DMS114 treated with DMSO at 0.1 percent for 48 hours (cell line): Measurements from ENCODE around the gene KHDRBS2.

Experiments
- DNase-seq: peaks from one replicate; lab custom pipeline; 2025; ENCODE audit not compliant: unreplicated experiment; lab: John Stamatoyannopoulos, UW

Gene KHDRBS2

DNA sequence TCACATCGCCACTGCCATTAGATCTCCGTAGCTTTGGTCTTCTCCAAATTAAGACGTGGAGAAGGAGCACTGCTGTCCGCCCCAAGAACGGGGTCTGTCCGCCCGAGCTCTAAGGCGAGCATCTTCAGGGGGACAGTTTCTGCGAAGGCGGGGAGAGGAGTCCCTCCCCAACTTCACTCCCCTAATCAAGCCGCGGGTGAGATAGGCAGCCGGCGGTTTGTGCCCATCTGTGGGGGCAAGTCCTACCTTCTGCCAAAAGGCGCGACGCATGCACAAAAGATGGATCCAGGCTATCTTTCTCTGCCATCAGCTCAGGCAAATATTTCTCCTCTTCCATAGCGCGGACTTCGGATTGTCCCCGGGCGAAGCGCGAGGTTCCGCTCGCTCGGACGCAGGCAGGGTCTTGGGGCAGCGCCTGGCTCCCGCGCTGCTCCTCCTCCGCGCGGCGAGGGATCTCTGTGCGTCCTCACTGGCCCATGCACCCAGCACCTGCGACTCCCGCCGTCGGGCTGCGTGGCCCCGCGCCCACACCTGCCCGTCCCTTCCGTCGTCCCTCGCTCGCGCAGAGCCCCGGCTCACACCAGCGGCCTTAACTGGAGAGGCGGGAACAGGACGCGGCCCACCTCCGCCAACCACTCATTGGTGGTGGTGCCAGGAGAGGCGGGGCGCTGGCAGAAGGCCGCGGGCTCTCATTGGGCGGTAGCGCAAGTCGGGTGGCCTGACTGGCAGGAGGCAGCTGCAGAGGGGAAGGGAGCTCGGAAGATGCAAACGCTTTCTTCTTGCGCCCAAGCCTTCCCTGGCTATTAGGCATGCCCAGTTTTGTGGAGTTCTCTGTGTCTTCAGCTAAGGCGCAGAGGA, at the start of gene KHDRBS2:
Gene KHDRBS2, minus strand, starts transcription at position 614 of the 858 bp plus-strand sequence.
- peak; percentile 17 for DNase-seq

DNA sequence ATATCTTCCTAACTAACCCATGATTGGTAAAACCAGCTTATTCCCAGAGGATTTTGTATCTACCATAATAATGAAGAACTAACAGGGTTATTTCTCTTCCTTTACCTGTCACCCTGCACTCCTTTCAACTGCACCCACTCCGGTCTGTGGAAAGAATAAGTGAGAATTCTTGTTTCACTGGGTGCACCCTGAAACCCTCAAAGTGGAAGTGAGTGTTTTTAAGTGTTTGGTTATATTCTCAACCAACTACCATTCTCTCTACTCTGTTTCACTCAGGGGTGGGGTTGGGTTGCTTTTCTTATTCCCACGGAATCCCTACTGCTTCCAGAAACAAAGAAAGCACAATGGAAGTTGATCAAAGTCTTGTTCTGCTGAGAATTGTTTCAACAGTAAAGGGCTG, 42.6 kb upstream of the KHDRBS2 start:
- DNase-seq, result no peak

DNA sequence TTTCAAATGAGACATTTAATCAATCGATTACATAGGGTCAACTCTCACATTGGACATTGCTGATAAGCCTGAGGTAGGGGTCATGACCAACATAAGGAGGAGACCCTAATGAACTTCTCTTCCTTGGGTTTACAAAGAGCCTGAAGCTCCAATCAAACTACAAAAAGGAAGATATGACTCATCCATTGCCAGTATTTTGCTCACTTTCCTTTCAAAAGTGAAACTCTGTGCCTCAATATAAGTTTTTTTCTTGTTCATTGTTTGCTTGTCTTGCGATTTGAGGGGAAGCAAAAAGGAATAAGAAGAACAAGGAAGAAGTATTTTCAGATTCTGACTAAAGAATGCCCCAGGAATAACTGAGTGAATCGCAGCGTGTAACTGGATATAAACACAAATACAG, 38.8 kb upstream of the KHDRBS2 start:
- no peak for DNase-seq

DNA sequence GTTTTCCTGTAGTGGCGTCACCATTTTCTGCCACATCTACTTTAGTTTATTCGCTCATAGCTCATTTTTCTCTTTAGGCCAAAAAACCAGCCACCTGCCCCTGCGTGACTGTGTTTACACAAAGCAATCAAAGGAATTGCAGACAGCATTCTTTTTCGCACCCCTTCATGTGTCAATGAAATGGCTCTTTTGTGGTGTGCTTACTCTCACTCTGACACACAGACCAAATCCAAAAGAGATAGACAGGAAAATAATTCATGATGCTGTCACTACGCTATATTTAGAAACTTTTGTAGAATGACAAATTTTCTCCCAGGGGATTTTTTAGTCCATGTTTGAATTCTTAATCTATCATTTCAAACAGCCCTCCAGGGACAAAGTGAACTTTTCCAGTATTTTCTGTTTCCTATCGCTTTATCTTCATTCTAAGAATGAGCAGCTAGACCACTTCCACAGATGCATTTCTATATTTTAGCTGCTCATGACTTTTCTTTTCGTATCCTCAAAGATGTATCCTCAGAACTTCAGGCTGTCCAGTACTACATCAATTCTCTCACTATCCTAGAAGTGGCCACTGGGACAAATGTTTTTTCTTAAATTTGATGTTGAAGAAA, 37.9 kb upstream of the KHDRBS2 start:
- no peak for DNase-seq

DNA sequence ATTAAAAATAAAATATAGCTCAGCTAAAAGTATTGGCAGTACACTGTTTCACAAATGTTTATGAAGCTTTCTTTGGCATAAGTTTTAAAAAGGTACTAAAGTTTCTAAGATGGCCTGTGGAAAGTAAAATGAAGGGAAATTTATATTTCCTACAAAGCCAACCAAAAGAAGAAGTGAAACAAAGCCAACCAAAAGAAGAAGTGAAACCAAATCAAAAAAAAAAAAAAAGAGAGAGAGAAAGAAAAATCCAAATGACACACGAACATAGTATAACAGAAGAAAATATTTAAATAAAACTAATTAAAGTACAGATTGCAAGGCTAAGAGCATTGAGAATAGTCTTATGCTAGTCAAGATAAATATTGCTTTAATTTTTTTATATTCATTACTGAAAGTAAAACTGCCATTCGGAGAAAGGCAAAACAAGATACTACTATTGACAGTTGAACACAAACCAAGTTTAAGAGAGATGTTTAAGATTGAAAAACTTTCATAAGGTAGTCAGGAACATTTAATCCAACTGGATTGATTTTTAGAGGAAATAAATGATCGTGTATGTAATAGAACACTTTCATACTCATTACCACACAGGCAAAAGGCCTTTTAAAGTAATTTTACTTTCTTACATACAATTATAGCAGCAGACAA, 12.8 kb upstream of the KHDRBS2 start:
- no peak for DNase-seq

DNA sequence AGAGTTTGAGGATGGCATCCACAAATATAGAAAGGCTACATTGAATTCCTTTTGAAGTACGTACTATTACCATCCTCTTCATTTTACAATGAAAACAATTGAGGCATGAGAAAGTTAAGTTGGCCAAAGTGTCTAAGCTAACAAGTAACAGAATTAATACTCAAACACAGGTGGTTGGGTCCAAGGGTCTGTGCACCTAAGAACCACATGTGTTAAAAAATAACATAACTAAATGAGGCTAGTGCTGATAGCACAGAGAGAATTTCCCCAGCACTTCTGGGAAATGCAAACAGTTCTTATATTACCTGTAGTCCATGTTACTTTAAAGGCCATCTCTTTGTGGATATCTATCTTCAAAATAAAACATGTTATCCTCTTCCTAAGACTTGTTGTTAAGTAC, 10.5 kb upstream of the KHDRBS2 start:
- no peak for DNase-seq

DNA sequence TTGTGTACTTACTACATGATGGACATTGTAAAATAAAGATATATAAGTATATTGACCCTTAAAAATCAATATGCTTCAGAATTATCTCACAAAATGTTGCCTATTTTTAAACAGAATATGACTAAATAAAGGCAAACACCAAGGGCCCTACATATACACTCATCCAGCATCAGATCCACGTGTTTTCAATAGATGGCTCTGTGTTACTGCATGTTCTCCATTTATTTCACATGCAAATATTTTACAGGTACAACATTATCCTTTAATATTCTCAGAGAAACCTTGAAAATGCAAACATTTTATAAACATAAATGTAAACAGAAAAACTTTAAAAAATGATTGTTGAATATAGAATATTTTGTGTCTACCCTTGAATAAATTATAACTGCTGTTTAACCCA, 2.9 kb upstream of the KHDRBS2 start:
- no peak for DNase-seq

DNA sequence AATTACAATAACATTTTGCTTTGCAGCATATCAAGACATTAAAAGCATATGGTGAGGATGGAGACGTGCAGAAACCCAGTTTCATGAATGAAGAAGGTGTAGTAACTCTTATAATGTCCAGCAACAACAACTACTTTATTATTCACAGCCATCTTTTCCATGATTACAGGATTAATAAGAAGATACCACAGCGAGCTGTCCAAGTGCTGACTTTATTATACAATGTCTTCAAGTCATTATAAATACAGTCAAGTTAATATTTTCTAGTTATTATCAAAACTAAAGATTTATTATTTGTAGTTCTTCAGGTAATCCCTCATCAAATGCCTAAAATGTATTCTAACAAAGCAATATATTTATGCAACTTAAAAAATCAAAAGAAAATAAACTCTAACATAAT, 2.5 kb upstream of the KHDRBS2 start:
- DNase-seq, result no peak

DNA sequence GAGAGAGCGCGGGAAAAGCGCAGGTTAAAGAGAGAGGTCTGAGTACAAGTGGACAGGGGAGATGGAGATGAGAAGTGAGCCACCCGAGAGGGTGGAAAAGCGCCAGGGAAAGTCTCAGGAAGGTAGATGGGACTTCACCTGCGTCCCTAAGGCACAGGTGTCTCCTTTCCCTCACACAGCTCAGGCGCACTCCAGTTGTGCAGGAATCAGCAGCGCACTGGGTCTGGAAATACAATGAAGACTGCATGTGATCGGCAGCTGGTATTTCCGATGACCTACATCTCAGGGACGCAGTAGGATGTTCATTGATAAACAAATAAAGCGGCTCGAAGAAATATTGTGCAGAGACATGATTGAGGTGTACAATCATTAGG, 432 bp upstream of the KHDRBS2 start:
- DNase-seq, result no peak

DNA sequence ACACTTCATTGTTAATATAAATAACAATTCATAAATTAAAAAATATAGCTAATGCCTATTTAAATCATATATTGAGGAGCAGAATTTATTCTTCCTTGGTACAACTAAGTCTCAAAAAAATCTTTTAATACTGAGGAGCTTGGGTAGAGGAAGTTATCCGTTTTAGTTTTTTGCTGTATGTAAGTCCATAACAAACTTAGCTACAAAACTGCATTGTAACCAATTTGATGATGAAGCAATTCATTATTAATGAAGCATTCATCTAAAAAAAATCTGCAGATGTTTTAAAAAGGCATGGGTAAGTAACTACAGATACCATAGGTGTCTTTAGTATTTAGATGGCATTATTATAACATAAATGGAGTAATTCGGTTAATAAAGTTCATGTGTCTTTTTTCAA, 1.3 kb downstream of the KHDRBS2 start:
- DNase-seq, result no peak

DNA sequence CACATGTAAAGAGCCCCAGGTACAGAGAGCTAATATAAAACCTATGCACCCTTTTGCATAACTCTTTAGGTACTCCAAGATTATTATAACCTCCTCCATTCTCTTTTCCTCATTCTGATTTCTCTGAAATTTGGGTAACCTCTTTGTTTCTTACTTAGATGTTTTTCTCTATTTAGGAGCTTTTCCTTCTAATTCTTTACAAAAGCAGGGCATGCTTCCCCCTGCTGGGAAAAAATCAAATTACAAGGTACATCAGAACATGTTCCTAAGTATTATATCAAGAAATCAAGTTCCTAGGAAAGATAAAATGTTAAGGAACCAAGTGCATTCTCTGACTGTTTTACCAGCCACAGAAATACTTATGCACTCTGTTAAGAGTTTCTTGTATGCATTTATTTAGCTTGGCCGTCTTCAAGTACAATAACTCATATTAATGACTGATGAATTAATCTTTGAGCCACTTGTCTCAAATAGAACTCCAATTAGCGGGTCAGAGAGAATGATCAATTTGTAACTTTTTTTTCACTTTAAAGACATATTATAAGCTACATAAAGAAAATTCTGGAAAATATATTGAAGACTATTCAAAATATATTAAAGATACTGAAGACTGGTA, 2.1 kb downstream of the KHDRBS2 start:
- DNase-seq, result peak; percentile 40

DNA sequence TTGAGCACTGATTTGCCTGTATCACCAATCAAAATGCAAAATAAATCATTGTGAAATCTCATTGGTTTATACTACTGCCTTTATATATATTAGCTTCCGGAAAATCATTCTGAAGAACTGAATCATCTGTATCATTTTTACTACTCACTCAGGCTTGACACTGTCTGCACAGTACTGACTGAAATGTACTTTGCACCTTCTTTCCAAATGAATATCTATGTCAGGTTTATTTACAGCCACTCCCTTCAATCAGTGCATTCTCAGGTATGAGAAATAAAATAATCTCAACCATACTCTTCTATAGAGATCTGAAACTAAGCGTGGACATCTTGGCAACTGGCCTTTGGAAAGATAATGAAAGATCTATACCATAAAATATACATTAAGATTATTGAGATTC, 2.7 kb downstream of the KHDRBS2 start:
- DNase-seq, result no peak

DNA sequence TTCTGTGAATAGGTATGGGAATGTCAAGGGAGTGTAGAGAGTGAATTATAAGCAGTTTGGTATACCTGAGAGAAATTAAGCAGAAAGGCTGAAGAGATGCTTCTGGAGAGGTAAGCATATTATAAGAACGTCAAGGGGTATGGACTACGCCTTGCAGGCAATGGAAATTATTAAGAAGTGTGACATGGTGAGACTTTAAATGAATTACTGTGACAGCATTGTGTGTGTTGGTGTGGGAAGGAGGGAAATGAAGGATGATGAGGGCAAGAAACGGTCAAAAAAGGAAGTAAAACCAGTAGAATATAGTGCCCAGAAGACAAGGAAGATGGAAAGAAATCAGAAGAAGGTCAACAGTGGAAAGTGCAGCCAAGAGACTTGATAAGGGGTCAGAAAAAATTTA, 5.9 kb downstream of the KHDRBS2 start:
- no peak for DNase-seq

DNA sequence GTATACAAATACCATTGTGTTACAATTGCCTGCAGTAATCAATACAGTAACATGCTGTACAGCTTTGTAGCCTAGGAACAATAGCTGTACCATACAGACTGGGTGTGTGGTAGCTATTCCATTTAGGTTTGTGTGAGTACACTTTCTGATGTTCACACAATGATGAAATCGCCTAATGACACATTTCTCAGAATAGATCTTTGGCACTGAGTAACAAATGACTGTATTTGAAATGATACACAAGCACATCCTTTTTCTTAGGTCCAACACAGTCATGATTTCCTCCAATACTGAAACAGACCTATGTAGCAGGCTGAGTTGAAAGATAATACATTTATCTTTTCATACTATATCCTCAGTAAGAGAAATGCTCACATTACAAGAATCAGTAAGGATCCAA, 13.9 kb downstream of the KHDRBS2 start:
- no peak for DNase-seq

DNA sequence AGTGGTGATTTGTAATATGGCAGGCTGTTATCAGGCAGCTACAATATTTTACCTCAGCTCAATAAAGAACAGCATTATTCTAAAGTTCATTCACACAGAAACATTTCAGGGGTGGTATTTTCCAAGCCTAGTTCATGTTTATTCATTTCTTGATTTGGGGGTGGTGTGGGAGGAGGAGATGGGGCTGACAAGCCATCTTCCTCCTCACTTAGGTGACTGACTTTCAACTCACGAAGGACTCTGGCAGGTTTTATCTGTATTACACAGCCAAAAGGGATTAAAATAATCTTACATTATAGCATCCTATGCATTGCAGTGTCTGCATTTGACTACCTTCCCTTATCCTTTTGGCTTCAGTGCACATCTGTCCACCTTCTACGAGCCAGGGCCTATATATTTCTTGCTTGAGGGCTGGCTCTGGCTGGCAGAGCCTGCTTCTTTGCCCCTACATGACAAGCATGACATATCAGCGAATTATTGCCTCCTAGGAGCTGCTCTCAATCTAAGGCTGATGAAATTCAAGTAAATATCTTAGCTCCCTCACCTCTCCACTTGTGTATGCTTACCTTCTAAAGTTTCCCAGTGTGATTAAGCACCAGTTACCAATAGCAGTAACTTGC, 20.0 kb downstream of the KHDRBS2 start:
- no peak for DNase-seq

DNA sequence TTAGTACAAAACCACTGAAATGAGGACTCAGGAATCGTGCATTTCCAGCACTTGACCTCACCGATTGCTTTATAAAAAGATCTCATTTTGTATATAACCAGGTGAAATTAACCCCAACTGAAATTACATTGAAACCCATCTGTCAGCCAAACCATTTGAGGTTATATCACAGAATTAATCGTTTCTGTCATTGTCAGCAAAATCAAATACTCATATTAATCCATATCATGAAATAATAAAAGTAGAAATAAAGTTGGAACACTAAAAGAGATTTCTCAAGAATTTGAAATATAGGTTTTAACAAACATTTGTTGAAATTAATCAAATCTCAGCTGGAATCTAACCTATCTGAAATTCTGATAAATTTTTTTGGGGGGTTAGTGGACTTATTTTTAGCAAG, 23.7 kb downstream of the KHDRBS2 start:
- no peak for DNase-seq

DNA sequence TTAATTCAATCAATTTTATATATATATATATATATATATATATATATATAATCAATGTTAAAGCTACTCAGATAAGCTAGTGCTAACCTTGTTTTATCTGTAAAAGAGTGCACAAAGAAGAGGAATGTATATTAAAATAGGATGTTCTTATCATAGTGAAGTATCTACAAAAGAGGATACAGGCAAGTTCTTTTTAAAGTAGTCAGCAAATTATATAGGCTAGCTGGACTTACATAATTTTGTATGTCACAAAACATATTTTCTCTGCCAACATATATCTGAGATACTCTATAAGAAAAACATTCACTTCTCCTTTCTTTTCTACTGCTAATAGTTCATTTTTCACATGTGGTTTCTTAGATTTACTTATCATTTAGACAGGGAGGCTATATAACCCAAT, 39.9 kb downstream of the KHDRBS2 start:
- DNase-seq, result no peak

DNA sequence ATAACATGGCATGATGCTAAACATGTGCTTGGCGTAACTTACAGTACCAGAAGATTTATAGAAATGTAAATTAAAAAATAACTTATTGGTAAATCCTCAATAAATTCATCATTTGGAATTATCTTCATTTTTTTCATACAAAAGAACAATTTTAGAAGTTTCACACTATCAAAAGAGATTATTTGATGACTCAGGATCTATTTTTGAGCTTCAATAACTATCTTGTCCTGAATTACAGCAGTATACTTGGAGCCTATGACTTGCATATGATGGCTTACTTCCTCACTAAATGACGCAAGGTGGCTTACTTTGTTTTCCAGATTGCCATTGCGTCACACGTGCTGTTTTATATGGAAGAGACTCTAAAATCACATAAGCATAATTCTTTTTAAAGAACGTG, 49.2 kb downstream of the KHDRBS2 start:
- DNase-seq, result no peak

DNA sequence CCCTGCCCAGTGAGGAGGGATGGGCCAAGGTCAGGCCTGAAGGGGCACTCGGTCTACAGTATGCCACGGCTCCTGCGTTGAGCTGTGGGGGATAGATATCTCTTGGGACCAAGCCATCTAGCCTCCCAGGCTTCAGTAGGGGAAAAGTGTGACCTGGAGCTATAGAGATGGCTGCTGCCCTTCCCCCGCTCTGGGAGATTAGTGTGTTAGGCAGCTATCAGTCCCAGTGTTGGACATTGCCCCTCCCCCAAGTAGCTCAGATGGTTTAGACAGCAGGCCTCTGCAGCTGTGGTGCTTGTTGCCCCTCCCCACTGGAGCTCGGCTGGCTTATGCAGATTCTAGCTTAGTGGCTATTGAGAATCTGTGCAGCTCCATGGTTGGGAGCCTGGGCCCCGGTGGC, 56.8 kb downstream of the KHDRBS2 start:
- DNase-seq, result no peak

DNA sequence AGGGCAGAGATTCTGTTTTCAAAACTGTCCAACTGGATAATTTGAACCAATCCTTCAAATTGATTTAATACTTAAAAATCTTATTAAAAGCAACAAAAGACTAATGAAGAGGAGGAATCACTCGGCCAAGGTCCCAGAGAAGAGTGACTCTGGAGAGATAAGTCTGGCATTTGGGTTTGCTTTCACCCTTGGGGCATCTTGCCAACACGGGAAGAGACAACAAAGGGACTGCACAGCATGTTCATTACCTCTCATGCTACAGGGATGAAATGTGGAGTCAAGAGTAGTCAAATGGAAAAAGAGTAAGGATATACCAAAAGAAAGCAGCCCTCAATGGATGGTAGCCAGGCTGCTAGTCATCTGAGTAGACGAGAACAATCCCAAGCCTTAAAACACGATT, 68.2 kb downstream of the KHDRBS2 start:
- no peak for DNase-seq

DNA sequence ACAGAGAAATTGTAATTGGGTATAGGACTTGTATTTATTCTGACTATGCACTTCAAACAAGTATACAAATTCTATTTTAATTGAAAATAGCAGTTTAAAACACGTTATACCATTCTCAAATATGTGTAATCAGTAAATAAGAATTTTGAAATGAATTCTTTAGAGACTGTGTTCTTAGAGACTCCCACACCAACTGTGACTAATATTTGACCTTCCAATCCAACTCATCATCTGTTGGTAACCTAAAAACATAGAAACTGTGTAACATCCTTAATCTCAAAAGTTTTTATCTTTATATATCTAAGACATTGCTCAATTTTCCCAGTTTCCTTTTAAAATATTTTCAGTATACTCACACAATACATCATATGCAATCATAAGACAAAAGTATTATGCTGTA, 83.9 kb downstream of the KHDRBS2 start:
- no peak for DNase-seq
